Measurements from ENCODE around the gene SLC7A7.
"Not testable (repeated sequence)": the region's sequence is repeated elsewhere in the genome, so short reads cannot be mapped to it uniquely, and the experiment has no call there.

Gene SLC7A7

DNA sequence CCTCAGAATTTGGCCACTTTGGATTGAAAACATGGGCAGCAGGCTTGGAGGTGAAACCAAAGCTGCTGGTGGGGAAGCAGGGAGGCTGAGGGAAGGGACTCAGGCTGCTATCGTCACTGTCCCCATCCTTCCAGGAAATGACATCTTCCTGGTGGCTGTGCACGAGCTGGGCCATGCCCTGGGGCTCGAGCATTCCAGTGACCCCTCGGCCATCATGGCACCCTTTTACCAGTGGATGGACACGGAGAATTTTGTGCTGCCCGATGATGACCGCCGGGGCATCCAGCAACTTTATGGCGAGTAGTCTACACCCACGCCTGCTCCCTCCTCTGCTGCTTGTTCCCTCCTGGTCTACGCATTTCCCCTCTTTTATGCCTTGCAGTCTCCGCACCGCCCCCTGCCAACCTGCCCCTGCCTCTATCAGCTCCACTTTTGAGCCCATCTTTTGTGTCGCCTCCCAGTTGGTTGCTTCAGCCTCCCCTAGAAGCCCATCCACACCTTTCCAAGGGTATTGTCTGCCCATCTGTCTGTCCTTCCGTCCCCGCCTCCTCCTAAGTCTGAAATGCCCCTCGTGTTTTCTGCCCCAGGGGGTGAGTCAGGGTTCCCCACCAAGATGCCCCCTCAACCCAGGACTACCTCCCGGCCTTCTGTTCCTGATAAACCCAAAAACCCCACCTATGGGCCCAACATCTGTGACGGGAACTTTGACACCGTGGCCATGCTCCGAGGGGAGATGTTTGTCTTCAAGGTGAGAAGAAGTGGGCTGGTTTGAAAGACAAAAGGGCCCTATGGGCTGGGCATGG, 28.1 kb upstream of the SLC7A7 start:
- no peak for DNase-seq

DNA sequence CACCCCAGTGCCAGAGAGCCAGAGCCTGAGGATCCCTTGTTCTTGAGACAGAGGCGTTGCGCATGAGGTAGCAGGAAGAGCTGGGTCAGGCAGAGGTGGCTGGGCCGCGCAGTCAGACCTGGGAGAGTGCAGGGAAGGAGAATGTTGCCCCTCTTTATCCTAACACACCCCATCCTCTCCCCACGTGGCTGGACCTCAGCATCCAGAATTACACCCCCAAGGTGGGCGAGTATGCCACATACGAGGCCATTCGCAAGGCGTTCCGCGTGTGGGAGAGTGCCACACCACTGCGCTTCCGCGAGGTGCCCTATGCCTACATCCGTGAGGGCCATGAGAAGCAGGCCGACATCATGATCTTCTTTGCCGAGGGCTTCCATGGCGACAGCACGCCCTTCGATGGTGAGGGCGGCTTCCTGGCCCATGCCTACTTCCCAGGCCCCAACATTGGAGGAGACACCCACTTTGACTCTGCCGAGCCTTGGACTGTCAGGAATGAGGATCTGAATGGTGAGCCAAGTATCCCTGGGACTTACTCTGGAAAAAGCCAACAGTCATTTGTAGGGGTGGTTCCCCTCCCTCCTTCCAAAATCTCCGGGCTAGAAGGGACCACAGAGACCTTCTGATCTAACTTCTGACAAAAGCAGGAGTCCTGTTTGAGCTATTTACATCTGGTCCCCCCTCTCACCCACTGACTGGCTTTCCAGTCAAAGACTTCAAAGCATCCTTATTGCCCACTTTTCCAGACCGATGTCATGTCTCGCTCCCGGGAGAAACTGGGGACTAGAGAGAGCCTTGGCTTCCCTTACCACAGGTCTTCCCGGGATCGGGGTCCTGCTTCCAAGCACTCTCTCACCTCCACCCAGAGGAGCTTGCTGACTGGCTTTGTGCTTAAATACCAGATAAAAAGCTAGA, 27.2 kb upstream of the SLC7A7 start:
- no peak for DNase-seq

DNA sequence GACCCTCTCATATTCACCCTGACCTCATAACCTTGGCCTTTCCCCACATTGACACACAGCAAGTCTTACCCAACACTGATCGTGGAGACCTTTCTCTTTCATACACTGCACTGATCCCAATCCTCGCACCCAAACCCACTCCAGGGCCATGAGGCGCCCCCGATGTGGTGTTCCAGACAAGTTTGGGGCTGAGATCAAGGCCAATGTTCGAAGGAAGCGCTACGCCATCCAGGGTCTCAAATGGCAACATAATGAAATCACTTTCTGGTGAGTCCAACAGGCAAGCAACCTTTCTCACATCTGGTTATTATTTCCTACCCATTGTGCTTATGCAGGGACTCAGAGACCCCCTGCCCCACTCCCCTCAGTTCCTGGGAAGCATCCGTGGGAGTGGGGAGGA, 26.5 kb upstream of the SLC7A7 start:
- no peak for DNase-seq

DNA sequence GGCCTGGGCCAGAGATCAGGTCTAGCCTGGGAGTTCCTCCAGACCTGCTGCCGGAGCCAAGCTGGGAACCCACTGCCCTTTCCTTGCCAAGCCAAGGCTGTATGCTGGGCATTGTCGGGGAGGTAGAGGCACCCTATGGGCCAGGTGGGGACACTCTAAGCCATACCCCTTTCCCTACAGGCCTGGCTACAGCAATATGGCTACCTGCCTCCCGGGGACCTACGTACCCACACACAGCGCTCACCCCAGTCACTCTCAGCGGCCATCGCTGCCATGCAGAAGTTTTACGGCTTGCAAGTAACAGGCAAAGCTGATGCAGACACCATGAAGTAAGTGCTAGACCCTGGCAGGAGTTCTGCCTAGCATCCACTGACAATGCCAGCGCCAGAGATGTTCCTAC, 26.1 kb upstream of the SLC7A7 start:
- no peak for DNase-seq

DNA sequence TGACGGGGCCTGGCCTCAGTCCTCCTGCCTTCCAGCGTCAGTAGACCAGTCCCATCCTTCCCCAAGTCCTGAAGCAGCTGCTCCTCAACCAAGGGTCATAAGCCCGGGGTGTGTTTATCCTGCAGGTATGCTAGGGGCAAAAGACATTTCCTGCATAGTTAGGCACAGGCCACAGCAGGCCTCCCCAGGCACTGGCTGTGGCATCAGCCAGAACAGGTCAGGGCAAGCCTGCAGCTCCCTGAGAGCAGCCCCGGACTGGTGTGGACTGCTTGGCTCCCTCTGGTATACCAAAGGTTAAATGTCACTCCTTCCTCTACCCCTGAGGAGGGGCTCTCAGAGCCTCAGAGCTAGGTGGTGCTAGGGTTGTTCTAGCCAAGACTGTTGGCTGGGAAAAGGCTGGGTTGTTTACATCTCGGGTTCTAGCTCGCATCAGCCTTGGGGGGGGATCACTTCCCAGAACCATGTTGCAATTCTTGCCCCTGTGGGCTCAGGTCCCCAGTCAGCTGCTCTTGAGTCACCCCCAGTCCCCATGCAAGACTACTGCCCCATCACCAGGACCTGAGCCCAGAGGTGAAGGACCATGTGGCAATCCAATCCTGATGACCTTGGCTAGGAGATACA, 24.0 kb upstream of the SLC7A7 start:
- DNase-seq, result no peak

DNA sequence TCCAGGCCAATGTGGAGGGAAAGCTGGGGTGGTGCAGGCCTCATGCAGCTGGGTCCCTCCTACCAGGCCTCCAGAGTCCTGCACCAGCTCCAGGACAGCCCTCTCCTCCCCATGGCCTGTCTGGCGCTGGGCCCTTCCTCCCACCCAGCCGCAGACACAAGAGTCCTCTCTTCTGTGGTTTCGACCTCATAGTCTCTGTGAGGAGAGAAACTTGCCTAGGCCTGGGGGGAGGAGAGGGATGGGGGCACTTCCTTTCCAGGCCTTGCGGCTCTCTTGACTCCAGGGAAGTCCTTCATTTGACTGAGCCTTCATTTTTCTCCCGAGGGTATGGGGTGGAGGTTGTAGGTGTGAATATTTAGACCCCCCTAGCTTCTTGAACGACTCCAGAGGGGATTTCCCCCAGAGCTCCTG, 23.4 kb upstream of the SLC7A7 start:
- DNase-seq, result peak; percentile 82

DNA sequence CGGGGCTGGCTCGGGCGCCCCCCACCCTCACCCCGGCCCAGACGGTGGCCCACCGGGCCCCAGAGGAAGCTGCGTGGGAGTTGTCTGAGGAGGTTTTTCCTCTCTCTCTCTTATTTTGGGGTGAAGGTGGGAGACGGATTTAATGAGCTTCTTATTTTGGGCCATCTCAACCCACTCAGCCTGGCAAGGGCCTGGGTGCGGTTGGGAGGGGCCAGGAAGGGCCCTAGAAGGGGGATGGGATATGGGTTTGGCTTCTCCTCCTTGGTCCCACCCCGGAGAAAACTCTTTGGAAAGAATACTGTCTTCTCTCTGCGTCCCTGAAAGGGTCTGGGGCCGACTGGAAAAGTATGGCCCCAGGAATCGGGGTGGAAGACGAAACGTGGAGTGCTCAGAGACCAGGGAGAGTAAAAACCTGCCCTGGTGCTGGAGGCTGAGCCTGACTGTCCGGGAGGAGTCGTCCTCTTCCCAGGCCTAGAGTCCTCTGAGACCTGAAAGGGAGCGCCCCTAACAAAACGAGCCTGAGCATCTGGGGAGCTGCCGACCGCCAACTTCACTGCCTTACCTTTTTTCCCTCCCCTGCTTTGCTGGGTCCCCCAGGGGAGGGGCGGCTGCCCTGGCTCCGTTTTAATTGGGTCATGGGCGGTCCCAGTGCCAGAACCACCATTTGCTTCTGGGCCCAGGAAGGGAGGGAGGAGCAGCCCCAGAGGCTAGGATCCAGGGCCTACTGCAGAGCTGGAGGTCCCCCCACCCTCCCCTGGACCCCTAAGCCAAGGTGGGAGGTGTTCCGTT, 22.7 kb upstream of the SLC7A7 start:
- peak; percentile 61 for DNase-seq

DNA sequence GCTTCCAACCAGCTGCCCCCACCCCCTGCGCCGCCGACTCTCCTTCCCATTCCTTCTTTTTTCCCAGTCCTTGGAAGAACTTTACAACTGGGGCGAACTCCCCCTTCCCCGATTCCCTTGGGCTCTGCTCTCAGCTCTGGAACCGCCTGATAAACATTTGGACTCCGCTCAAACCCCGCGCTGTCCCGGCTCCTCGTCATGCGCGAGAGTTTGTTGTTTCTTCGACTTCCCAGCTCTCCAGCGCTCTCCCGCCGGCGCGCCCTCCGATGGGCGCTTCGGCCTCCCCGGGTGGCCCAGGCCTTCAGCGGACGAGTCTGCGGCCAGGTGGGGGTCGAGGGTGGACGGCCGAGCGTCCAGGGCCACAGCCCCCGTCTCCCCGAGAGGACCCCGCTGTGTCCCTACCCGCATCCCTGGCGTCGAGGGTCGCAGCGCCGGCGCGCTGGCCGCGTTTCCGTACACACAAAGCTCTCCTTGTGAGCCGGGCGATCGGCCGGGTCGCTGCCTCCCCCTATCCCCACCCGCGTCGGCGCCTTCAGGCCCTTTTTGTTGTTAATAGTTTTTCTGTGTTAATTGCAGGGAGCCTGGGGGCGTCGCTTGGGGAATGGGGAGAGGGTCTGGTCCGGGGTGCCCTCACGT, 22.0 kb upstream of the SLC7A7 start:
- peak; percentile 63 for DNase-seq

DNA sequence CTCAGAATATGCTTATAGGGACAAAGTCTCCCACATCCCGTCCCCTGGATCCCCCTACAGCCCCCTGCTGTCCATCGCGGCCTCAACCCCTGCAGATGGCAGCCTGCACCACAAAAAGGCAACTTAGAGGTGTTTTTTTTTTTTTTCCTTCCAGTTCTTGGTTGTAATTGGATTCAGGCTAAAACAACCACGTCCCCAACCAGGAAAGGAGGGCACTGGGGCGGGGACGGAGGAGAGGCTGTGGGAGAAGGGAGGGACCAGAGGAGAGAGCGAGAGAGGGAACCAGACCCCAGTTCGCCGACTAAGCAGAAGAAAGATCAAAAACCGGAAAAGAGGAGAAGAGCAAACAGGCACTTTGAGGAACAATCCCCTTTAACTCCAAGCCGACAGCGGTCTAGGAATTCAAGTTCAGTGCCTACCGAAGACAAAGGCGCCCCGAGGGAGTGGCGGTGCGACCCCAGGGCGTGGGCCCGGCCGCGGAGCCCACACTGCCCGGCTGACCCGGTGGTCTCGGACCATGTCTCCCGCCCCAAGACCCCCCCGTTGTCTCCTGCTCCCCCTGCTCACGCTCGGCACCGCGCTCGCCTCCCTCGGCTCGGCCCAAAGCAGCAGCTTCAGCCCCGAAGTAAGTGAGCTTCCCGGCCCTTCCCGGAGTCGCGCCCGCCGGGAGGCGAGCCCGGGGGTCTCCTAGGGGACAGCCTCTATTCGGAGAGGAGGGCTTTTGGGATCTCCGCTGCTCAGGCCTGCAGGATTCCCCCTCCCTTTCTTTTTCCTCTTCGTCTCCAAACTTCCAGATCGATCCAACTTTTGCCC, 21.3 kb upstream of the SLC7A7 start, which contains the start of gene MMP14:
MMP14 (plus strand) TSS at position 285 of the 813 bp plus-strand sequence; CDS start at position 518, 233 bp downstream.
- peak; percentile 91 for DNase-seq

DNA sequence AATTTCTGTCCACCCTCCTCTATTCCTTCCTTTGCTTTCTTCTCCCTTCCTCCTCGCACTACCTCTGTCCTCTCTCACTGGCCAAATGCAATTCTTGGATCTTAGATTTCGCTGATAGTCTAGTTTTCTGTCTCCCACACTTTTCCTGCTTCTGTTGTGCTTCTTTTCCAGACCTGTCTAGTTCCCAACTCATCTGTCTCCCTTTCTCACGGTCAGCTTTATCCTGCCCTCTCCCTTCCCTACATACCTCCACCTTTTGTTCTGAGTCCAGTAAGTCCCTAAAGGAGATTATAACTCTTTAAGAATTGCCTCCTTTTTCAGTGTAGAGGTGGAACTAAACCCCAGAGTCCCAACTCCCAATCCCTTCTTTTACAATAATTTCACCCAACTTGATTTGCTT, 20.3 kb upstream of the SLC7A7 start:
- no peak for DNase-seq

DNA sequence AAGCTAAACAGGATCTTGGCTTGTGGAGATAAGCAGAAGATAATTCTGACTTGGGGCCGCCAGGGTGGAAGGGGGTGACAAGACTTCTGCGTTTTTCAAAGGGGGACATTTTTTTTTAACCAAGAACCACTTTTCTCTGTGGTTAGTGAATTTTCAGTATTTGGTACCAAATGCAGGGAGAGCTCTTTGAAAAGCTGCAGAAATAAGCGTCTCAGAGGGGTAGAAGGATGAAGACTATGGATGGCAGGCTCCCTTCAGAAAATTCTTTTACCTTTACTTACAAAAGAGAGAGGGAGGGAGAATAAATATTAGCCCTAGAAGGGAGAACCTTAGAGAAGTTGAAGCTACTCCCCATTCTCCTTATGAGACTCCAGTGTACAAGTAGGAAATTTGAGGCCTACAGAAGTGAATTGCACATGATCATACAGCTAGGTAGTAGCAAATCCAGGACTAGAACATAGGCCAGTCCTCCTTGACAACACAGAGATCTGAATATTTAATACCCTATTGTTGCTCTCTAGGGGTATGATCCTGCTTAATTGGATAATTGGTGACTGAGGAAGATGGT, 15.3 kb upstream of the SLC7A7 start:
- DNase-seq, result no peak

DNA sequence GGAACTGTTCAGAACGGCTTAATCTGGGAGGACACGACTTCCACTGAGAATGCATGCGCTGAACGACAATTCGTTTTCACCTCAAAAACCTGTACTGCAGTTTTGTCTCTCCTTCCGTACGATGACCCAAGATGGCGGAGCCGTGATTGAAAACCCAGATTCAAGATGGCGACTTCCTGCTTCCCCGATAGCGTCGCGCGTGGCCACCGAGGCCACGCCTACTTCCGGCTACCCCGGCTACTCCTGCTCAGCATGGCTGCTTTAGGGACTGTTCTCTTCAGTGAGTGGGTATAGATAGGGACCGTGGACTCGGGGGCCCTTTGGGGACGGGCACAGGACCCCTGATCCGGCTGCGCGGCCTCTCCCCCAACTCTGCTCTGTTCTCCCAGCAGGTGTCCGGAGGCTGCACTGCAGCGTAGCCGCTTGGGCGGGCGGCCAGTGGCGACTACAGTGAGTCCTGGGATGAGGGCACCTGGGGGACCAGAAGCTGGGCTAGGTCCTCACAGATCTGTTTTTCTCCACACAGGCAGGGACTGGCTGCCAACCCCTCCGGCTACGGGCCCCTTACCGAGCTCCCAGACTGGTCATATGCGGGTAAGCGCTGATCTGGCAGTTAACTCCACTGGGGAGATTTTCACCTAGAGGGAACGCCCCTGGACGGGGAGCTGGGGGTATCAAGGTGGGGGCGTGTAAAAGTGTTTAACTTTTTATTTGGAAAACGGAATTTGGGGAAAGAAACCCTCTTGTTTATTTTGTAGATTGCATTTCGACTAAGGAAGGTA, 14.6 kb upstream of the SLC7A7 start, which contains the start of gene MRPL52:
MRPL52 (plus strand) TSS at position 227 of the 782 bp plus-strand sequence; CDS start at position 253, 26 bp downstream.
- DNase-seq, result peak; percentile 86

DNA sequence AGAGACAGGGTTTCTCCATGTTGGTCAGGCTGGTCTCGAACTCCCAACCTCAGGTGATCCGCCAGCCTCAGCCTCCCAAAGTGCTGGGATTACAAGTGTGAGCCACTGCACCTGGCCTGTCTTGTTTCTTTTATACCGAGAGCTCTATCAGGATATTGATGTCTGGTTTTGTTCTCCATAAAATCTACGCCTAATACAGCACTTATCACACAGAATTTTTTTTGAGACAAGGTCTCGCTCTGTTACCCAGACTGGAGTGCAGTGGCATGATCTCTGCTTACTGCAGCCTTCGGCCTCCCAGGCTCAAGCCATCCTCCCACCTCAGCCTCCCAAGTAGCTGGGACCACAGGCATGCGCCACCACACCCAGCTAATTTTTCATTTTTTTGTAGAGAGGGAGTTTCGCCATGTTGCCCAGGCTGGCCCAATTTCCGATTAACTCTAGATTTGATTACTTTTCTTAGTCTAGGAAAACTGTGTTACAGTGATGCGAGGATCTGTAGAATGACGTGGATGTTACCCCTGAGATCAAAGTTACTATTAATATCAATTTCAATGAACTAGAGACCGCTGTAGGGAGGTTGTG, 13.9 kb upstream of the SLC7A7 start:
- not testable (repeated sequence) for DNase-seq

DNA sequence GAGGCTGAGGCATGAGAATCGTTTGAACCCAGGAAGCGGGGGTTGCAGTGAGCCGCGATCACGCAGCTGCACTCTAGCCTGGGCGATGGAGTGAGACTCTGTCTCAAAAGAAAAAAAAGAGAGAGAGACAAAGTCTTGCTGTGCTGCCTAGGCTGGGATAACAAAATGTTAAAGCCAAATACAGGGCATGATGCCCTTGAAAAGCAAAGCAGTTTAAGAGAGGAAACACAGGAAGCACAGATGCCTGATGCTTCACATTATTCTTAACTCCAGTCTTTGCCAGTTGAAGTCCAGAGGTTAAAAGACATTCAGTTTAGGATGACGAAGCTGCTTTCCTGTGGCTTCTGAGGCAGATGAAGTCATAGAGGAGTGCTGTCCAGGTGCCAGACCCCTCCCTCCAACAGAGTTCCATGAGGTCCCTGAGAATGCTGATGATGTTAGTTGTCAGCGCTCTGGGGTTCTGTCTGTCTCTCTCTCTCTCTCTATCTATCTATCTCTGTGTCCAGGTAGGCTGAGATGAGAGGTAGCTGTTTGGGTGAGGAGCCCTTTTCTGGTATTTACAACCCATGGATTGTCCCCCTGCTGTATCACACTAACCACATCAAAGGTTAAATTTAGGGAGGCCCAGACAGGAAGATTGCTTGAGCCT, 9.6 kb upstream of the SLC7A7 start:
- peak; percentile 91 for DNase-seq

DNA sequence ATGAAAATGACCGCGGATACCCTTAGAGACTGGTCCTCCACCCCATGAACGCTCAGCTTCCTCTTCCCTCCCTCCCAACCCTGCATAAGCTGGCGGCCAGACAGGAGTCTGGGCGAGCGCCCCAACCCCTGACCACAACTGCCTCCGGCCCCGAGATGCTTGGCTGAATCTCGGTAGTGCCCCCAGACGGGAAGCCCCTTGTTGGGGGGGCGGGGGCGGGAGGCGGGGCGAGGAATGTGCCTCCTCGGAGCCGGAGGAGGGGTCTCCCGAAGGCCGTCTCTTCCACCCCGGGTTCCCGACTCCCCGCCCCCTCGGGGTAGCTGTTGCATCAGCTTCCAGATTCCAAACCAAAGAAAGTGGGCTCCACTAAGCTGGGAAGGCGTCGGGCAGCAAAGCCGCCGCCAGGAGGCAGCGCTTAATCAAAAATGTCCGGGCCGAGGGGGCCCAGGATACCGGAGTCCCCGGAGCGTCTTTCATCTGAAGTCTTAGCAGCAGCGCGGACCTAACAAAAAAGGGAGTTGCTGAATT, 7.4 kb upstream of the SLC7A7 start:
- peak; percentile 92 for DNase-seq

DNA sequence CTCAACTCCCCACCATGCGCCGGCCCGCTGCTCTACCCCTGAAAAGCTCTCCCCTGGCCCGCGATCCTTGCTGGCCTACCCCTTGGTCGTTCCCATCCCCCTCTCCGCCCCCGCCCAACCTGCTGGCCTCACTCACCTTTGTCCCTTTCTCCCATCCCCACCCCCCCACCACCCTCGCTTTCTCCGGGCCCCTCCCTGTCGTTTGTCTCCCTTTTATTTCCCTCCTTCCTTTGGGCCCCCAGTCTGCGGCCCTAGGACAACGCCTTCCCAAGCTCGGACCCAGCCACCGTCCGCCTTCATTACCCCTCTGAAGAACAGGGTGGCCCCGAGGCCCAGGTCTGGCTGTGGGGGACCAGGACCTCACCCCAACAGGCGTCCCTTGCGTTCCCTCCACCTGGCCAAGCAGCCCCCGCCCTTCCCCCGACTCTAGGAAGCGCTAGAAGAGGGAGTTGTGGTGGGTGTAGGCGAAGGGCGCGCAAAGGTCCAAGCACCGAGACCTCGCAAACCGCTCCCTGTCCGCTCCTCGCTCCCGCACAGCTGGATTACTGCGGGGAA, 6.9 kb upstream of the SLC7A7 start:
- DNase-seq, result no peak

DNA sequence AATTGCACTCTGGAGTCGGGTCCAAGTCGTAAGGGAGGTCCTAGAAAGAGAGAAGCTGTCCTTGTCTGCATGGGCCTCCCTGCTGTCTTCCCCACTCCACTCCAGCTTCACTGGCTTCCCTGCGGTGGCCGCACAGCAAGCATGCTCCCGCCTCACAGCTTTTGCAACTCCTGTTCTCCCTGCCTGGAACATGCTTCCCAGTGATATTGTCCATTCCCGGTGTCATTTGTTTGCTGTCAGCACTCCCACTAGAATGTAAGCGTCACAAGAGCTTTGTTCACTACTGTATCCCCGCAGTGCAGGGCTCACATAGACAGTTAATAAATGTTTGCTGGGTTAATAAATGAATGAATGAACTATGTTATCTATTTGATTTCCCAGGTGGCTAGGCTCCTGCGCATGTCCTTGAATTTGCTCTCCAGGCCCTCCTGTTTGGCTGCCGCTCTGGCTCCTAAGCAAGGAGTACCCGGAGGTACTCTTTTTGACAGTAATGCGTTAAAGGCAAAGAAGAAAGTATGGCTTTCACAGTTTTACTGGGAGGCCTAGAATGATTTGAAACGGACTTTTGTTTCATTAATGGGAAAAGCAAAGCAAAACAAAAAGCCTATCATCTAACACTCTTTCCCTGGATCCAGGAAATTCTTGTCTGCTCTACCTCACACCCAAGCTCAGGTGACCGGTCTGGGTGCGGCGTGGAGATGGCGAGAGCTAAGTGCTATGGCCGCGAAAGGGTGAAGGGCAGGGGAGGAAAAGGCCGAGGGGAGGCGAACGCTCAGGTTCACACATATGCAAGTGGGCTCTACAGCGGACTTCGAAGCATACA, 6.2 kb upstream of the SLC7A7 start:
- no peak for DNase-seq
